Midbrain (tissue), 1 donor: ENCODE data around the gene CCAR1.
"Not testable (repeated sequence)": the region's sequence is repeated elsewhere in the genome, so short reads cannot be mapped to it uniquely, and the experiment has no call there.

ENCODE experiments used
- DNase-seq: peaks from one replicate; lab custom pipeline; 2025; lab: John Stamatoyannopoulos, UW

CCAR1 gene

GRCh38 chr10:68720793-68721672 lies at the start of gene CCAR1:
Gene CCAR1, plus strand, starts transcription at chr10:68721239. Its CDS starts 1,266 bp downstream, at chr10:68722505.
- peak; percentile 95 for DNase-seq

- DNase-seq, result no peak
Observed at GRCh38 chr10:68684413-68684812, 36.6 kb upstream of the CCAR1 start.

- no peak for DNase-seq
Observed at GRCh38 chr10:68696018-68696417, 25.0 kb upstream of the CCAR1 start.

GRCh38 chr10:68697106-68697505 lies 23.9 kb upstream of the CCAR1 start:
- no peak for DNase-seq

GRCh38 chr10:68700197-68700596 lies 20.8 kb upstream of the CCAR1 start:
- DNase-seq, result no peak

- DNase-seq, result no peak
Observed at GRCh38 chr10:68705548-68705947, 15.5 kb upstream of the CCAR1 start.

- not testable (repeated sequence) for DNase-seq
Observed at GRCh38 chr10:68708987-68709386, 12.1 kb upstream of the CCAR1 start.

- DNase-seq, result not testable (repeated sequence)
Observed at GRCh38 chr10:68713065-68713464, 8.0 kb upstream of the CCAR1 start.

GRCh38 chr10:68717435-68717834 lies 3.6 kb upstream of the CCAR1 start:
- no peak for DNase-seq

- DNase-seq, result peak; percentile 6
Observed at GRCh38 chr10:68721673-68722335, 765 bp downstream of the CCAR1 start.

GRCh38 chr10:68725016-68725415 lies 4.0 kb downstream of the CCAR1 start:
- DNase-seq, result no peak

GRCh38 chr10:68727146-68727545 lies 6.1 kb downstream of the CCAR1 start:
- no peak for DNase-seq

GRCh38 chr10:68732651-68733050 lies 11.6 kb downstream of the CCAR1 start:
- DNase-seq, result no peak

GRCh38 chr10:68734349-68734748 lies 13.3 kb downstream of the CCAR1 start:
- no peak for DNase-seq

GRCh38 chr10:68735119-68735518 lies 14.1 kb downstream of the CCAR1 start:
- DNase-seq, result no peak

GRCh38 chr10:68735739-68736138 lies 14.7 kb downstream of the CCAR1 start:
- DNase-seq, result not testable (repeated sequence)

GRCh38 chr10:68740676-68741075 lies 19.6 kb downstream of the CCAR1 start:
- DNase-seq, result not testable (repeated sequence)

GRCh38 chr10:68742397-68742796 lies 21.4 kb downstream of the CCAR1 start:
- no peak for DNase-seq

- no peak for DNase-seq
Observed at GRCh38 chr10:68752711-68753350, 31.8 kb downstream of the CCAR1 start.

- no peak for DNase-seq
Observed at GRCh38 chr10:68756246-68756645, 35.2 kb downstream of the CCAR1 start.

GRCh38 chr10:68756766-68757165 lies 35.7 kb downstream of the CCAR1 start:
- no peak for DNase-seq

- no peak for DNase-seq
Observed at GRCh38 chr10:68759223-68759863, 38.3 kb downstream of the CCAR1 start.
